GM19452 (cell line): ENCODE data around the gene WDR3.
"Not testable (repeated sequence)": the region's sequence is repeated elsewhere in the genome, so short reads cannot be mapped to it uniquely, and the experiment has no call there.

ENCODE experiments used
- ATAC-seq: cut with Tn5 transposase; IDR thresholded peaks from one replicate; pipeline ENCODE4 v1.9.1; 2021; ENCODE audit not compliant: unreplicated experiment

WDR3 gene

GRCh38 chr1:117929343-117930172 lies at the start of gene WDR3, which contains the start of gene GDAP2:
Gene WDR3 (plus strand): TSS chr1:117929739. CDS start chr1:117933320, 3,581 bp downstream.
Gene GDAP2 (minus strand): TSS chr1:117929621. CDS start chr1:117920357, 9,264 bp downstream.
- ATAC-seq: peak; percentile 89

- no peak for ATAC-seq
These were observed 45.9 kb upstream of the WDR3 start for GRCh38 chr1:117883616-117884015.

- ATAC-seq: no peak
These were observed 43.3 kb upstream of the WDR3 start for GRCh38 chr1:117886101-117886795.

- no peak for ATAC-seq
These were observed 39.1 kb upstream of the WDR3 start for GRCh38 chr1:117890452-117890851.

- ATAC-seq: no peak
These were observed 37.0 kb upstream of the WDR3 start for GRCh38 chr1:117892512-117892911.

GRCh38 chr1:117894078-117894477 lies 35.5 kb upstream of the WDR3 start:
- ATAC-seq: no peak

GRCh38 chr1:117895482-117896114 lies 33.9 kb upstream of the WDR3 start:
- ATAC-seq: peak; percentile 89

- ATAC-seq: no peak
These were observed 32.0 kb upstream of the WDR3 start for GRCh38 chr1:117897551-117897950.

GRCh38 chr1:117899801-117900200 lies 29.7 kb upstream of the WDR3 start:
- ATAC-seq: no peak

- ATAC-seq: no peak
These were observed 26.6 kb upstream of the WDR3 start for GRCh38 chr1:117902944-117903343.

GRCh38 chr1:117904485-117904884 lies 25.1 kb upstream of the WDR3 start:
- no peak for ATAC-seq

- ATAC-seq: no peak
These were observed 24.5 kb upstream of the WDR3 start for GRCh38 chr1:117905019-117905418.

- no peak for ATAC-seq
These were observed 18.5 kb upstream of the WDR3 start for GRCh38 chr1:117911051-117911450.

- no peak for ATAC-seq
These were observed 10.2 kb upstream of the WDR3 start for GRCh38 chr1:117919376-117919775.

GRCh38 chr1:117921991-117922390 lies 7.5 kb upstream of the WDR3 start:
- ATAC-seq: no peak

- not testable (repeated sequence) for ATAC-seq
These were observed 6.8 kb upstream of the WDR3 start for GRCh38 chr1:117922717-117923116.

GRCh38 chr1:117925981-117926380 lies 3.6 kb upstream of the WDR3 start:
- no peak for ATAC-seq

GRCh38 chr1:117928881-117929342 lies 627 bp upstream of the WDR3 start:
- ATAC-seq: peak; percentile 35

GRCh38 chr1:117930173-117930447 lies 571 bp downstream of the WDR3 start:
- ATAC-seq: peak; percentile 0

GRCh38 chr1:117930484-117930883 lies 945 bp downstream of the WDR3 start:
- no peak for ATAC-seq

- ATAC-seq: no peak
These were observed 3.0 kb downstream of the WDR3 start for GRCh38 chr1:117932576-117932975.

GRCh38 chr1:117933769-117934168 lies 4.2 kb downstream of the WDR3 start:
- no peak for ATAC-seq
